Measurements from ENCODE around the gene COL3A1. TPM values are rescaled to one million over a fixed set of nuclear protein-coding genes. Genes with fewer than 3 reads are reported as not detected.

Gene COL3A1
- total and polyA plus RNA-seq, 9 of the 15 experiments (the other 6 are each of a cell fraction or from before 2014, with no cell fraction given): 0.01 to 0.71 (median 0.07) TPM; not detected in 2

- ChIA-PET CTCF (ENCODE audit: low intra/inter-chr PET ratio) (no interaction called here), POLR2A (interaction anchor here (0.6 kb wide), 1 partner anchor 20 kb away, joined by 3 read pairs; no protein-coding TSS in a partner anchor)
- H2AFZ ChIP-seq (ENCODE audit: low read depth, low read length): no peak overlapping the region
- H3K27me3 ChIP-seq (ENCODE audit: control insufficient read depth in 2 of 2, insufficient read depth in 2 of 2, low read length in 2 of 2): no peaks in the 10 kb centered on the region
- no TSS peak for BruUV-seq (replicated peaks)
- ATAC-seq (no peak), FAIRE-seq (no peak), DNase-seq (ENCODE audit: extremely low read depth in 1 of 4, low spot score in 3 of 4) (no peak)
- no peaks in the 10 kb centered on the region for H3K79me2 ChIP-seq (ENCODE audit: control insufficient read depth, insufficient read depth, low read length)
- H3K9ac ChIP-seq (ENCODE audit: insufficient read depth in 1 of 2, low read depth in 2 of 2, low read length in 2 of 2): no peak overlapping the region
- no peaks in the 10 kb centered on the region for H3K9me3 ChIP-seq (replicated peaks; ENCODE audit: control insufficient read depth, insufficient read depth, low read depth, low read length)
- WGBS (ENCODE audit: insufficient coverage, low coverage, missing lambda C conversion rate): 0% methylated on average over 2 of the region's 2 CpGs
- in situ Hi-C loops (cut with MboI): no loop called here
- TF ChIP-seq SRSF7 (optimal IDR thresholded peaks at IDR 0.05; ENCODE audit: low read depth, low read length) (no peak), TARDBP (IDR thresholded peaks at IDR 0.05) (no peak), CBX5 (IDR thresholded peaks at IDR 0.05; ENCODE audit: borderline replicate concordance, low read depth) (no peak)
- H3K9me1 ChIP-seq (ENCODE audit: control insufficient read depth, insufficient read depth, low read length): no peaks in the 10 kb centered on the region
- intact Hi-C loops (cut with micrococcal nuclease): no loop called here
- H3K4me1 ChIP-seq (replicated peaks in 1 of 2; ENCODE audit: control insufficient read depth in 2 of 2, insufficient read depth in 2 of 2, low read length in 2 of 2): no peaks in the 10 kb centered on the region
- H3K4me3 ChIP-seq: no peak overlapping the region
- no peak overlapping the region for H3K4me2 ChIP-seq (ENCODE audit: insufficient read depth, low read length)
- no peaks in the 10 kb centered on the region for H4K20me1 ChIP-seq (replicated peaks; ENCODE audit: control insufficient read depth, insufficient read depth, low read length)
- H3K27ac ChIP-seq (ENCODE audit: extremely low read depth, low read depth, low read length): no peak overlapping the region
- H3K36me3 ChIP-seq (ENCODE audit: control insufficient read depth, insufficient read depth, low read length): no peaks in the 10 kb centered on the region
Observed at GRCh38 chr2:188956290-188956689, 17.9 kb upstream of the COL3A1 start.

DNA sequence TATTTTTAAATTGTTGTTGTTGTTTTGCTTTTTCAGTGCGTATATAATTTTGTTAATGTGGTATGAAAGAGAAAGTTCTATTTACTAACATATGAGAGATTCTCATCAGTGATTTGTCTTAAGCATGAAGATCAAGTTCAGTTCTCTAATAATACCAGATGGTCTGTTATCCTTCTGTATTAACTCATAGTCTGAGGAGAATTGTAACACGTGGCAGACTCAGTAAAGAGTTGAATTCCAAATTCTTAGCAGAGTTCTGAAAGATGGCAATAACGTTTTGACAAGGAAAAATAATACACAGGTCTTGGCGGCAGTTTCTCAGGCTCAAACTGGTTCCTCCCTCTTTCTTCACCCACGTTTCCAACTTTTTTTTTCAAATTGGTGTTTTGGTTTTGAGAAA, 17.2 kb upstream of the COL3A1 start:
- Histone ChIP-seq H3K4me1 (replicated peaks in 1 of 2; ENCODE audit: control insufficient read depth in 2 of 2, insufficient read depth in 2 of 2, low read length in 2 of 2) (no peaks in the 10 kb centered on the region), H3K79me2 (ENCODE audit: control insufficient read depth, insufficient read depth, low read length) (no peaks in the 10 kb centered on the region), H3K9ac (ENCODE audit: insufficient read depth in 1 of 2, low read depth in 2 of 2, low read length in 2 of 2) (no peak overlapping the region), H3K27me3 (ENCODE audit: control insufficient read depth in 2 of 2, insufficient read depth in 2 of 2, low read length in 2 of 2) (no peaks in the 10 kb centered on the region), H3K9me3 (replicated peaks; ENCODE audit: control insufficient read depth, insufficient read depth, low read depth, low read length) (no peaks in the 10 kb centered on the region), H3K9me1 (ENCODE audit: control insufficient read depth, insufficient read depth, low read length) (no peaks in the 10 kb centered on the region), H3K4me2 (ENCODE audit: insufficient read depth, low read length) (no peak overlapping the region), H3K4me3 (no peak overlapping the region), H3K27ac (ENCODE audit: extremely low read depth, low read depth, low read length) (no peak overlapping the region), H4K20me1 (replicated peaks; ENCODE audit: control insufficient read depth, insufficient read depth, low read length) (no peaks in the 10 kb centered on the region), H3K36me3 (ENCODE audit: control insufficient read depth, insufficient read depth, low read length) (no peaks in the 10 kb centered on the region), H2AFZ (ENCODE audit: low read depth, low read length) (no peak overlapping the region)
- intact Hi-C loops (cut with micrococcal nuclease): no loop called here
- no peak for ATAC-seq
- 4% methylated on average over 5 of the region's 5 CpGs for WGBS (ENCODE audit: insufficient coverage, low coverage, missing lambda C conversion rate)
- in situ Hi-C loops (cut with MboI): no loop called here
- no peak for FAIRE-seq
- DNase-seq (ENCODE audit: extremely low read depth in 1 of 4, low spot score in 3 of 4): no peak
- ChIA-PET POLR2A (interaction anchor here (0.6 kb wide), 1 partner anchor 19 kb away, joined by 3 read pairs; no protein-coding TSS in a partner anchor), CTCF (ENCODE audit: low intra/inter-chr PET ratio) (no interaction called here)
- no TSS peak for BruUV-seq (replicated peaks)
- TF ChIP-seq PHF20 (IDR thresholded peaks at IDR 0.05; ENCODE audit: partially characterized antibody) (no peak), HMG20A (CRISPR knock-in tag; conservative IDR thresholded peaks at IDR 0.05) (no peak), RFX1 (IDR thresholded peaks at IDR 0.05) (no peak), TGIF2 (CRISPR knock-in tag; IDR thresholded peaks at IDR 0.05) (no peak), TRIM24 (IDR thresholded peaks at IDR 0.05) (no peak), CHD1 (IDR thresholded peaks at IDR 0.05; ENCODE audit: low read length) (no peak)
